ENCODE data around the gene GLT1D1.

Gene GLT1D1

DNA sequence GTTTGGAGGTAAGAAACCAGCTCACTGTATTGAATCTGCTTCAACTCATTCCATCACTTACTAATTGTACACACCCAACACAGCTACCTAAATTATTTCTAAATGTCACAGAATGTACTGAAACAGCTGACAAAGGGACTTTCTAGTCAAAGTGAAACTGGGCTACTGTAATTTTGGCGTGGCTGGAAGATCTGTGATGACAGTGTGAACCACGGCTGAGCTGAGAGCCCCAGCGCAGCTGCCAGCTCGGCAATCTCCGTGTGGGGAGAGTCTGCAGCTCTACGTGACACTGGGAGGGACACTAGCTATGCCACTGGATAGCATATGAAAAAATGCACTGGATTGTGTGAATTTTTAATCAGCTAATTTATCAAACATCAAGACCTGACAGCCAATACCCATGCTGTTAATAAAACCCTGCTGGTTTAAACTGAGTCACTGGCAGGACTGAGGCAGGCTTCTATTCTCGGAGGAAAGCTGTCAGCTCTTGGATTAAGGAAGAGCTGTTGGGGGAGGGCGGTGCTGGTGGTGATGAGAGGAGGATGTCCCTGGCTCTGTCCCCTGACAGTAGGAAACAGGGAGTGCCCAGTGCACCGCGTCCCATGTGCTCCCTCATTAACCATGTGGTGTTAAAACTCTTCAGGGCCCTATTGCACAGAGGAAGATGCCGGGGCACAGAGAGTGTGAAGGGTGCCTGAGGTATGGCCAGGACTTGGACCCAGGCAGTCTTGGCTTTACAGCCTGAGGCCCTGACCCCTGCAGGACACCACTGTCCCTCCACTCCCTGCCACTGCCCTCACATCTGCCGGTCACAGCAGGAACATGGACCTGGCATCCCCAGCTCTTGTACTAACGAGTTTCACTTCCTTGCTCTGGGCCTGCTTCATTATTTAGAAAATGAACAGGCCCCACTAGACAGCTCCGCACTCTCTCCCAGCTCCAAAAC lies 42.8 kb upstream of the GLT1D1 start:
- no peak overlapping the region for H3K4me3 ChIP-seq (replicated peaks; ENCODE audit: low read depth, low read length)
- TF ChIP-seq, protein P1, sequence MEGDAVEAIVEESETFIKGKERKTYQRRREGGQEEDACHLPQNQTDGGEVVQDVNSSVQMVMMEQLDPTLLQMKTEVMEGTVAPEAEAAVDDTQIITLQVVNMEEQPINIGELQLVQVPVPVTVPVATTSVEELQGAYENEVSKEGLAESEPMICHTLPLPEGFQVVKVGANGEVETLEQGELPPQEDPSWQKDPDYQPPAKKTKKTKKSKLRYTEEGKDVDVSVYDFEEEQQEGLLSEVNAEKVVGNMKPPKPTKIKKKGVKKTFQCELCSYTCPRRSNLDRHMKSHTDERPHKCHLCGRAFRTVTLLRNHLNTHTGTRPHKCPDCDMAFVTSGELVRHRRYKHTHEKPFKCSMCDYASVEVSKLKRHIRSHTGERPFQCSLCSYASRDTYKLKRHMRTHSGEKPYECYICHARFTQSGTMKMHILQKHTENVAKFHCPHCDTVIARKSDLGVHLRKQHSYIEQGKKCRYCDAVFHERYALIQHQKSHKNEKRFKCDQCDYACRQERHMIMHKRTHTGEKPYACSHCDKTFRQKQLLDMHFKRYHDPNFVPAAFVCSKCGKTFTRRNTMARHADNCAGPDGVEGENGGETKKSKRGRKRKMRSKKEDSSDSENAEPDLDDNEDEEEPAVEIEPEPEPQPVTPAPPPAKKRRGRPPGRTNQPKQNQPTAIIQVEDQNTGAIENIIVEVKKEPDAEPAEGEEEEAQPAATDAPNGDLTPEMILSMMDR (IDR thresholded peaks at IDR 0.05; ENCODE audit: low read depth, low read length, missing control alignments): no peak
- no peak for DNase-seq (ENCODE audit: extremely low read depth, low read depth)

- no peak for DNase-seq (ENCODE audit: extremely low read depth, low read depth)
- TF ChIP-seq, protein P1 (IDR thresholded peaks at IDR 0.05; ENCODE audit: low read depth, low read length, missing control alignments): no peak
- no peak overlapping the region for H3K4me3 ChIP-seq (replicated peaks; ENCODE audit: low read depth, low read length)
Observed at GRCh38 chr12:128811806-128812205, 41.5 kb upstream of the GLT1D1 start.

DNA sequence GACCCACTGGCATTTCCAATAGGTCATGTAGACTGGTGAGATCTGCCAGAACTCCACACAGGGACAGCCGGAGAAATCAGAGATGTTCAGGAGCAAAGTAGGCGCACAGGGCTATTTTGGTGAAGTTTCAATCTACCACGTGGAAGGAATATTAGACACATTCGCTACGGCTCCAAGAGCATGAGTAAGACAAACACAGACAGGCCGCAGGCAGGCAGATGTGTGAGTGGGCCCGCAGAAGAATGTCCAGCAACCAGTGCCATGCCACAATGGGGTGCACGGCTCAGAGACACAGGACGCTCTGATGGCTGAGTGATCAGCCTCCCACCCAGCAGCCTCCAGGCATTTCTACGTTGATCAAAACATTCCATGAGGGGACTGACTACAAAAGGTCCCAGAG lies 39.9 kb upstream of the GLT1D1 start:
- TF ChIP-seq, protein P1 (IDR thresholded peaks at IDR 0.05; ENCODE audit: low read depth, low read length, missing control alignments): no peak
- H3K4me3 ChIP-seq (replicated peaks; ENCODE audit: low read depth, low read length): no peak overlapping the region
- DNase-seq (ENCODE audit: extremely low read depth, low read depth): no peak

GRCh38 chr12:128813883-128814282 lies 39.4 kb upstream of the GLT1D1 start:
- no peak for DNase-seq (ENCODE audit: extremely low read depth, low read depth)
- TF ChIP-seq, protein P1 (IDR thresholded peaks at IDR 0.05; ENCODE audit: low read depth, low read length, missing control alignments): no peak

DNA sequence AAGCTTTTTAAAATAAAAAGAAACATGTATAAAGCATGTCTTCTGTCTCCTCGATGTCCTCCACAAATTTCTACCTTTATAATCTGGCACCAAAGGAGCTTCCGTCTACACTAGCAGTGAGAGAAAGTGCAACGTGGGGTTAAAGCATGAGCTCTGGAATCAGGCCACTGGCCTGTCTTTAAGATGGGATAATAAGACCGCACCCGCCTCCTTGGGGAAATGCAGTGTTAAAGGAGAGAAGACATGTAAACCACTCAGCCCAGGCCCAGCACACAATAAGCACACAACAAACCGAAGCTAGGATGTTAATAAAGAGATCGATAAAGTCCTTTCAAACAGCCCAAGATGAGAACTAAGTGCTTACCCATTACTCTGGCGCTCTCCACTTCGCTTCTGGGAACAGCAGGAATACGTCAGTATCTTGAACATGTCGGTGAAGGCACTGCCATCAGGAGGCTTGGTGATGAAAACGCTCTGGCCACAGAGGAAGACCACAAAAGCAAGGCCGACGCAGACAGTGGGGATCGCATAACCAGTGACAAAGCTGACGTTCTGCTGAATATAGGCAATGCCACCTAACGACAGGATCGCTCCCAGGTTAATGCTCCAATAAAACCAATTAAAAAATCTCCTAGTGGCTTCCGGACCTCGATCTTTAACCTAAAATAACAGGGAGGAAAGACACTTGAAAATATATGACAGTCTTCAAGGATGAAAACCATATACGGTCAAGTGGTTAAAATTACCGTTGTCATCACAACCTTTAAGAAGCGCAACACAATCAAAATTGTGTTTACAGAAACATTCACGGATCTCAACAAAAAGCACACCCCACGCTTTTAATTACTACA lies 38.6 kb upstream of the GLT1D1 start:
- H3K4me3 ChIP-seq (replicated peaks; ENCODE audit: low read depth, low read length): no peak overlapping the region
- no peak for DNase-seq (ENCODE audit: extremely low read depth, low read depth)
- TF ChIP-seq, protein P1 (IDR thresholded peaks at IDR 0.05; ENCODE audit: low read depth, low read length, missing control alignments): no peak

More at GRCh38 chr12:128813883-128814282, 39.4 kb upstream of the GLT1D1 start:
- no peak overlapping the region for H3K4me3 ChIP-seq (replicated peaks; ENCODE audit: low read depth, low read length)

GRCh38 chr12:128815779-128816642 lies 37.3 kb upstream of the GLT1D1 start:
- H3K4me3 ChIP-seq (replicated peaks; ENCODE audit: low read depth, low read length): no peak overlapping the region
- DNase-seq (ENCODE audit: extremely low read depth, low read depth): no peak

More at GRCh38 chr12:128815779-128816642, 37.3 kb upstream of the GLT1D1 start:
- TF ChIP-seq, protein P1 (IDR thresholded peaks at IDR 0.05; ENCODE audit: low read depth, low read length, missing control alignments): no peak

Data from HFF-Myc (cell line).